Effector CD4-positive, alpha-beta T cell (primary cell): ENCODE measurements around the gene GOLGA7B.
A peak's percentile ranks its signal among the peaks of the same experiment; 100 is the strongest.

Source experiments
- DNase-seq: peaks from one replicate; pipeline ENCODE4 v3.0.0-alpha.2; 2020

GOLGA7B gene

DNA sequence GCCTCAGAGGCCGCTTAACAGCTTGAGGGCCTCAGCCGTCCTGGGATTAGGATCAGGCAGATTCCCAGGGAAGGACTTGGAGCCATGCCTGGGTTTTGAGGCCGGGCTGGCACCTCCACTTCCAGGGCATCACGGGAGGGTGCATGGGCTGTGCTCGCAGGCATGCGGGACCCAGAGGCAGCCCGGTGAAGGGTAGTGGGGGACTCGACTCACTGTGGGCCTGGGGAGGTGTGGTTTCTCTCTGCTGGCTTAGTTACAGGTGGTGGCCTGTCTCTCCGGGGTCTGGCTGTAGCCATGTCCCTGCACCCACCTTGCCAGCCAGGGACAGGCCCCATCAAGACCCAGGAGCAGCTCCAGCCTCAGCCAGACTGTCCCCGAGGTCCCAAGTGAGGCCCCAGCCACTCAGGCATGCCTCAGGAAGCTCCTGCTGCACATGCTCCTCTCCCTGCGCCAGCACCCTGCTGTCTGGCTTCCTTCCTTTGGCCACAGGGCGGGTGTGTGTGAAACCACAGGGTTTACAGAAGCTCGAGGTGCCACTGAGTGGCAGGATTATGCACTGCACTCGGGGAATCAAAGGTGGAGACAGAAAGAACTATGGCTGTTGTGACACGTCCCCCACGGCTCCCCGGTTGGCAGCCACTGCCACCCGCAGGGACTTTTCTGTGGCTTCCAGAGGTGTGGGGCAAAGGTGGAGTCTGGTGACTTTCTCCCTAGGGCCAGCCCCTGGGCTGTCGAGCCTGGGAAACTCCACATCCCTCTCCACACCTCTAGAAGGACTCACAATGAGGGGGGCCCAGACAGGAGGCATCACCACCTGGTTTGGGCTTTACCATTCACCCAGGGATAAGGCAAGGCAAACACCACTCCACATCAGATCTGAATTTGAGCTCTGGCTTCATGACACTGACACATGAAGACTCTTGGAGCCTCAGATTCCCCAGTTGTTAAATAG, 19.7 kb downstream of the GOLGA7B start:
- peak; percentile 71 for DNase-seq

DNA sequence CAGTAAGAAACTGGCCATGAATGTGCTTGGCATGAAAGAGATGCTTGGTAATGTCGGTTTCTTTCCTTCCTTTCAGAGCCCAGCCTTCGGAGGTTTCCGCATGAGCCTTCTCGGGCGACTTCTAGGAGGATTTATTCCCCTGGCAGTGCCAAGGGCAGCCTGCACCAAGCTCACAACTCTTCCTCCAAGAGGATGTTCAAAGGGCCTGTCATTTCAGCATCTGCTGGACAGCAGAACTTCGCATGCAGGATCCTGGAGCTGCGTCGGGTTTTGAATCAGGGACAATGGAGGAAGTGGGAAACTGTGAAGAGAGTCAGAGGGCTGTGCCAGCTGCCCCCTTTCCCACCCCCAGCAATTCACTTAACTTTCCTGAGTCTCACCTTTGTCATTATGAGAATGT, 21.3 kb downstream of the GOLGA7B start:
- no peak for DNase-seq

DNA sequence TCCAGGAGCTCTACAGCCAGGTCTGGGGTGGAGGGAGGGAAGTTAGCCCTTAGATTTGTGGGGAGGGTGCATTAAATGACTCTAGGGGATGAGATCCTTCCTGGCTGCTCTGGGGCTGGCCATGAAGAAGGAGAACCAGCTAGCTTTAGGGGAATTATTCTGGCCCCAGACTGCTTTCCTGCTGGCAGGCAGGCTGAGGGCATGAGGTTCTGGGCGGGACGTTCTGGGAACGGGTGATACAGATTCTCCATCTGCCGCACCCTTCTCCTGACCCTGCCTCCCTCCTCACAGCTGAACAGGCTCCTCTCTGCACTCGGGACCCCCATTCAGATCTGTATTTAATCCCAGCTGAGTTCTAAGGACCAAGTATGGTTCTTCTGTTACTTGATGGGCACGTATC, 23.9 kb downstream of the GOLGA7B start:
- DNase-seq: no peak

DNA sequence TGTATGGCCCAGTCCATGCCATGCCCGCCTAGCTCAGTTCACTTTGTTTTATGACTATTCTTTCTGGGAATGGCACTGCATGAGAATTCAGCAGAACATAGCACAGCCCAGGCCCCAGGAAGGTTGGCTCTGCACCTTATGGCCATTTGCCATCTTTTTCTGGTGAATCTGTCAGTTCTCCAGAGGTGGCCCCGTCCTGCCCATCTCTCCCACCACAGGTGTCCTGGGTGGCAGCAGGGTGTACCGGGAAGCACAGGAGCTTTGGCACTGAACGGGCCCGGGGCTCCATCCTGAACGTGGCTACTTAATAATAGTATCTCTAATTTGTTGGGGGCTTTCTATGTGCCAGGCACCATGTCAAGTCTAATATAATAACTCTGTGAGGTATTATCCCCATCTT, 24.7 kb downstream of the GOLGA7B start:
- DNase-seq: no peak

DNA sequence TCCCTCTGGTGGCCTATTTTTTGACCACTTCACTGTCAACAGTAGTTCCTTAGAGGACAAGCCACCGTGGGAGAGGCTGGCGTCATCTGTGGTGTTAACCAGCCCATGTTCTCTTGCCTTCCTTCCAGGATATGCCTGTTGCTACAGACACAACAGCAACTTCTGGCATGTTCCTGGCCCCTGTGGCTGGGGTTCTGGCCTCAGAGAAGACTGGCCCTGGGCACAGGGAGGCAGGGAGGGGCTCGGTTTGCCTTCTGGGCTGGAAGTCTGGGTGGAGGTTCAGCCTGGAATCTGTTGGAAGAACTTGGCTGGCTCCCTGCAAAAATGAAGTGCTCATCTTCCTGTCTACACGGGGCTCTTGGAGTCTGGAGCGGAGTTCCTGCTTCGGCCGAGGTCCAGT, 25.7 kb downstream of the GOLGA7B start:
- DNase-seq: no peak

DNA sequence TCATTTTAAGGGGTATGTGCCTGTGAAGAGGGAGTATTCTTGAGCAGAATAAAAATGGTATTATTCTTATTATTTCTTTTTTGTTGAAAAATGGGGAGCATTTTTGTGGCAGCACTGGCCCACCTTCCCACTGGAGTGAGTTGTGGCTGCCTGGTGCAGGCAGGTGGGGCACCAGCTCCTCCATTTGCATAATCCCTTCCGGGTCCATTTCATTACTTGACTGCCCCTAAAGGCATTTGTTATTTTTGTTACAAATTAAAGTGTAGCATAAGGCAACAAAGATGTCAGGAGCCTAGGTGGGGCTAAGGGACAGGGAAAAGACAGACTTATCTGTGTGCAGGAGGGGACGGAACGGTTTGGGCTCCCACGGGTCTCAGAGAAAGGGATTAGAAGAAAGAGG, 26.8 kb downstream of the GOLGA7B start:
- no peak for DNase-seq

DNA sequence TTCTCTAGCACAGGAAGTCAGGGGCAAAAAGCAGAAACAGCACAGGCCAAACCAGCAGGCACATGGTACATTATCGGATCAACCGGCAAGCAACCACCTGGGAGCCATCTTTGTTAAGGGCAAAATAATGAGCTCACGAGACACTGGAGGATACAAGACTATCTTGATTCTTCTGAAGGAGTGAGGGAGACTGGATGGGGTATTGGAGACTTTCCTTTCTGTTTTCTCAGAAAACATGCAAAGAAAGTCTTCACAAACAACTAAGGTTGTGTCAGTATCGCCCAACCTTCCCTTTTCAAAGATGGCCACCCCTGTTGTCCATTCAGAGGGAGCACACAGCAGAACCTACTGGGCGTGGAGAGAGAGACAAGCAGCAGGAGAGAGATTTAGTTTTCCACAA, 29.6 kb downstream of the GOLGA7B start:
- DNase-seq: no peak

DNA sequence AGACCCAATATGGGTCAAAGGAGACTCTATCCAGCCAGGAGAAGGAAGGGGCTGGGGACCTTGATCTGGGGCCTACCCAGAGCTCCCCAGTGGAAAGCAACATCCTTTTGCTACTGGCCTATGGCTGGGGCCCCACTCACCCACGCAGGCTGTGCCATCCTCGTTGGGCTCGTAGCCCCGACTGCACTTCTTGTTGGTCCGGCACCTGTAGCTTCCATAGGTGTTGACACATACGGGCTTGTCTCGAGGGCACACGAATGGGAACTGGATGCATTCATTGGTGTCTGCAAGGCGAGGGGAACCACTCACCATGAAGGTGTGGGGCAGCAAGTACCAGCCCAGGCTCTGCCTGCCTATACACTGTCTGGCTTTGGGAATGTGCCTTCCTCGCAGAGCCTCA, 30.5 kb downstream of the GOLGA7B start:
- DNase-seq: no peak

DNA sequence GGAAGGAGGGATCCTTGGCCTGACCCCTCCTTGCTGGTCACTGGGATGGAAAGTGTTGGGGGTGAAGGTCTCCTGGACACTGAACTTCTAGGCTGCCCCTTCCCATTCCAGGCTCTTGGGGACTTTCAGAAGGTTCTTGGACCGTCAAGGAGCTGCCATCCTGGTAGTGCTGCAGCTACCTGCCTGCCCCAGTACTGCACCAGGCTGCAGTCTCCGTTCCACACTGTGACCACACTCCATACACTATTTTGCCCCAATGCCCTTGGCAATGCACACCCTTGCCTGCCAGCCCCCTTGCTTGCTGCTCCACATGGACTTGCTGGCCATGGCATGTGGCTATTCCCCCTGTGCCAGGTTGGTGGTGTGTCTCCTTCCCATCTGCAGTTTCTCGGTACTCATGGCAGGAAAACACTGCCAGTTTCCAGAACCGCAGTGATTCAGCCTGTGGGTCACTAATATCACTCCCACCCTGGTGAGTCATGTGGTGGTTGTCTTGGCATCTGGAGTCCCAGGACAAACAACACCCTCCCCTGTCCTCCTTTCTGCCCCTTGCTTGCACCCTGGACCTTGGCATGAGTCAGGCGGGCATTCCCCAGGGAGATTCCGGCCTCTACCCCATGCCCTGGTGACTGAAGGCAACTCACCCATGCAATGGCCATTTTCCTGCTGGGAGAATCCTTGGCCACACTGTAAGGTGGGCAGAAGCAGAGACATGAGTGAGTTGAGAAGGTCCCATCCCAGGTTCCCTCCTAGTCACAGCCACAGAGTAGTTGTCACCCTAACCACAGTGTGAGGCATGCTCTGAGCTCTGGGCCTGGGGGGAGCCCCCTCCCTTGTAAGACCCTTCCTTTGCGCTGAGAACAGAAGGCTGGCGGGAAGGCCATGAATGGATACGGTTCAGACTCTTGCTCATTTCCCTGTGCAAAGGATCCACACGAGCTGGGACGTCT, 32.8 kb downstream of the GOLGA7B start:
- DNase-seq: no peak

DNA sequence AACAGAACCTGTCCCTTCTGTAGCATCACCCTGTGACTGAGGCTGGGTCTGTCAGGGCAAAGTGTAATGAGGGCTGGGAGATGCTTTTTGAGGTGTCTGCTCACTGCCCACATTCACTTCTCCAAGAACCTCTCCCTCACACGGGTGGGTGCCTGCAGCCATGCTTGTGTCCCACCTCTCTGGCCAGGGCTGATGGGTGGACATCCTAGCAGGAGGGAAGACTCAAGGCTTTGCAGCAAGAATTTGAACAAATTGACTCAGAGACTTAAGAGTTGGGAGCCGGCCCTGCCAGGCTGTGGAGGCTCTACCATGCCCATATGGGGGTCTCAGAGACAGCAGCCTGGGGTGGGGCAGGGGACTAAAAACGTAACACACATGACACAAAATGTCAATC, 33.4 kb downstream of the GOLGA7B start:
- DNase-seq: no peak

DNA sequence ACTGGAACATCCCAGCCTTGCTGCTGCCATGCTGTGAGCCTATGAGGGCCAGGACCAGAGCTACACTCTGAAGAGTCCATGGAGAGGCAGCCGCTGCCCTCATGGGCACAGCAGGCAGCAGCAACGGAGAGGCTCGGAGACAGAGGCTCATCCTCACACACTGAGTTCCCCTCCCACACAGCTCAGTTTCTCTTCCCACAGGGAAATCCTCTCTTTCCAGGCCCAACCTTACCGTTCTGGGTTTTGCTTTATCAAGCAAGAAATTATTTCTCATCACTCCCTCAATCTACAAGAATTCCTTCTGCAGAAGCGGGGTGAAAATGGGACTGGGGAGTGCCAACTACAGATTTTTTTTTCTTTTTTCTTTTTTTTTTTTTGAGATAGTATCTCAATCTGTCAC, 36.6 kb downstream of the GOLGA7B start:
- DNase-seq: no peak

DNA sequence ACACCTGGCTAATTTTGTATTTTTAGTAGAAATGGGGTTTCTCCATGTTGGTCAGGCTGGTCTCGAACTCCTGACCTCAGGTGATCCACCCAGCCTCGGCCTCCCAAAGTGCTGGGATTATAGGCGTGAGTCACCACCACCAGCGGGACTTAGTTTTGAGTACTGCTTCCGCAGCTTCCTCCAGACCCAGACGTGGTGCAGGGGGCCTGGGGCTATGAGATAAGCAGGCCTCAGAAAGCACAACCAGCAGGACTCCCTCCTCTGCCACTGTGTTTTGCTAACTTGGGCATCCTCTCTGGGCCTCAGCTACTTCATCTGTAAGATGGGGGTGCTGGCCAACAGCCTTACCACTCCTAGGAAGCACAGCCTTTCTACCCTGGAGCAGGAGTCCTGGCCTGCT, 37.8 kb downstream of the GOLGA7B start:
- DNase-seq: no peak

DNA sequence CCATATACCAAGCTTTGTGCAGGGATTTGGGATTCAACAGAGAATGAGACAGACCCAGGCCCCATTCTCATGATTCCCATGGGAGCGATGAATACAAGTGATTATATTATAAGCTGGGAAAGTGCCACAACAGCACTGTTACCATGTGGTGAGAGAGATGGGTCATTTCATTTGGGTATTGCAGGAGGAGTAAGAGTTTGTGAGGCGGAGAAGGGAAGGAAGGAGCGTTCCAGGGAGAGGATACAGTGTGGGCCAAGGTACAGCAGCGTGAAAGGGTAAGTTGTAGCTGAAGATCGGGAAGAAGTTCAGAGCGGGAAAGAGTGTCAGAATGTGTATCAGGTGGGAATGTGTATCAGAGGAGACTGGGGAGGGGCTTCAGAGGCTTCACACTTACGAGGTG, 38.5 kb downstream of the GOLGA7B start:
- DNase-seq: no peak

DNA sequence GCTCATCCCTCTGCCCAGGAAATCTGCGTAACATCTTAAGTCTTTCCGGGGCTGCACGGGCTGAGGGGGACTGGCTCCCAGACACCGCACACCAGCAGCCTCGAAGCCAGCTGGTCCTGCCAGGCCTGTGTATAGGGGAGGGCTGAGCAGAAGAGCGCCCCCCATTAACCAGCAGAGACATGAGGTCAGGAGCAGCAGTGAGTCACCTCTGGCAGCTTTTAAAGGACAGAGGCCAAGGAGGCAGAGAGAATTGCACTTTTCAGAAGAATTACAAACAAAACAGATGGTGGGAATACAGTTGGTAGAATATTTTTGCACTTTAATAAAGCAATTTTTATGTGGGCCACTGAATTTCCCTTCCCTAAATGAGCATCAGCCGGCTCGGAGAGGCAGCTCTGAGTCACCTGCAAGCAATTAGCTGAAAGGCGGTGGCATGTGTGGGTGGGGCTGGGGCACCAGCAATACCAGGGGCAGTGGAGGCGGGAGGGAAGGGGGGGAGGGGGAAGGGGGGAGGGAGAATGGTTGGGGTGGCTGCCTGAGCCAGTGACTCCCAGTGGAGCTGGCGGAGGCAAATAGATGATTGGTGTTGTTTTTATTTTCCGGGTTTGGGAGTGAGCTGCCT, 39.1 kb downstream of the GOLGA7B start:
- no peak for DNase-seq

DNA sequence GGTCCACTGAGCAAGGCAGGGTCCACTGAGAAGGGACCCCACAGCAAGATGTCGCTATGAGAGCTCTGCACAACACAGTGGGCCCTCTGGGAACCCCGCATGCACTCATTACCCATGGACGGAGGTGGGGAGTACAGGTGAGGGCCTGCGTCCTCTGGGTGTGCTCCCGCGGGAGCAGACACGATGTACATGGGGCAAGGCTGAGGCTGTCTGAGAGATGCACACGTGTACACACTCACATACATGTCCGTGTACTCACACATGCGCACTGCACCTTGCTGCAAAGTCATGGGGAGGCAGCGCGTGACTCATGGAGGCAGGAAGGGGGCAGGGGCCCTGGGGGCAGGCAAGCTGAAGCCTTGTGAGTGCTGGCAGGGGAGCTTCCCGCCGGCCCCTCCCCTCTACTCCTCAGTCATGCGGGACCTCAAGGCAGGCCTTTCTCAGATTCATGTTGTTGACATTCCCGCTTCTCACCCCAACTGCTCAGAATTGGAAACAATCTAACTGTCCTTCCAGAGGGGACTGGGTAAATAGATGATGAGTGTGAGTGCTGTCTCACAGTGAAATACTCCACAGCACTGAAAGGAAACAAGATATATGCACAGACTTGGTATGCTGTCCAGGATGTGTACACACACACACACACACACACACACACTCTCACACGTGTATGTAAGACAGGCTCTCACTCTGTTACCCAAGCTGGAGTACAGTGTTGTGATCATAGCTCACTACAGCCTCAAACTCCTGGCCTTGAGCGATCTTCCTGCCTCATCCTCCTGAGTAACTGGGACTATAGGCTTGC, 40.0 kb downstream of the GOLGA7B start:
- no peak for DNase-seq

DNA sequence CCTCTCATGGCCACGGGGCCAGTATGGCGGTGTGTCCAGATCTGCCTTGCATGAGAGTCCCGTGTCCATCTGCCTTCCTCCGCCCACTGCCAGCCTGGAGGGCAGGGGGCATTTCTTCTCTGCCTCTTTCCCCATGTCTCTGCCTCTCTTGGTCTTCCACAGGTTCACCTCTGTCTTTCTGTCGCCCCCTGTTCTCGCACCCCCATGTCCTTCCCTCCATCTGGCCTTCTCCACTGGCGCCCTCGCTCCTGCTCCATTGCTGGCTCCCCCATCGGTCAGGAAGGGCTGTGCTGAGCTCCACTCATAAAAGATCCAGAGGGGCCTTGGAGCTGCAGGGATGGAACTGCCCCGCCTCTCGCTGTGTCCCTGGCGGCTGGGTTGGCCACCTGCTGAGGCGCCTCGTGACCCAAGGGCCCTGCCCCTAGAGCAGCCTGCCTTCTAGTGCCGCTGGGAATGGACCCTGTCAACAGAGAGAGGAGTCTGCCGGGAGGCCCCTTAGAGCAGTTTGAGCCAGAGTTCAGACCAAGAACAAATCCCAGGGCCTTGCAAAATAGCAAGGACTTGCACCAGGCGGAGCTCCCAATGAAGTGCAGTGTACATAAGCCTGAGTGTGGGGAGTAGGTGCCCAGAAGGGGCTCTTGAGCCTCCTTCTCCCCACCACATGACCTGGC, 42.0 kb downstream of the GOLGA7B start:
- DNase-seq: no peak

DNA sequence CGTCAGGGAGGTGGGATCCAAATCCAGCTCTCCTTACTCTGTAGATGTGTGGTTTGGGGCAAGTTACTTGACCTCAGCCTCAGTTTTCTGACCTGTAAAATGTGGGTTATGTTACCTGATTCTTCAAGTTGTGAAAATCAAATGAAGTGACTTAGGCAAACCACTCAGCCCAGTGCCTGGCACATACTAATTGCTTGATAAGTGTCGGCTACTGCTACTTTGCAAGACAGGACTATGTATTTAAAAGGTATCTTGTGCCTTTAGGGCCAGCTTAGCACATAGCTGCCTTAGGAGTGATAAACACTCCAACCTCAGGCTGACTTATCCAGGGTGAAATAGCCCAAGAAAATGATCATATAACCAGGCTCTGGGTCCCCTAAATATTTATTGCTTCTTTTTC, 42.9 kb downstream of the GOLGA7B start:
- no peak for DNase-seq

DNA sequence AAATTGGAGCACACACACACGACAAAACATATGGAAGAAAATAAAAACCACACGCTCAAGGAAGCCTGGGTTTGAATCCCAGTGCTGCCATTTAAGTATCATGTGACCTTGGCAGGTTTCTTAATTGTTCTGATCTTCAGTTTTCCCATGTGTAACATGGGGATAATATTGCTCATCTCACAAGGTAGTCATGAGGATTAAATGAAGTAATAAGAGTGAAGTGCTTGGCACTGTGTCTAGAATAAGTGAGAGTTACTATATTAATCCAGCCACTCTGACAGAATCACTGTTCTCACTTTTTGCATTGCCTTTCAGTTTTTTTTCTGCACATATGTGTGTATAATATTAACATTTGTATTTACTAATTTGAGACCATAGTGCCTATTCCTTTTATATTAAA, 43.3 kb downstream of the GOLGA7B start:
- no peak for DNase-seq

DNA sequence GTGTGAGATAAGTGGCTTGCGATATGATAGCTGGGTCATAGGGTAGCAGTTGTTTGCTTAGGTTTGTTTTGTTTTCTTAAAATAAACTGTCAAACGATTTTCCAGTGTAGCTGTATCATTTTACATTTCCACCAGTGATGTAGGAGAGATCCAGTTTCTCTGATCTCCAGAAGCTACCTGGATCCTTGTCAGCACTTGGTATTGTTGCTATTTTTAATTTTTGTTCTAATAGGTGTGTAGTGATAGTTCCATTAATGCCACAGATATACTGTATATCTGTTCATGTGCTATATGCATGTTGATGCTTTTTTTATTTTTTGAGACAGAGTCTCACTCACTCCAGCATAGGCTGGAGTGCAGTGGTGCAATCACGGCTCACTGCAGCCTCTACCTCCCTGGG, 44.4 kb downstream of the GOLGA7B start:
- no peak for DNase-seq

DNA sequence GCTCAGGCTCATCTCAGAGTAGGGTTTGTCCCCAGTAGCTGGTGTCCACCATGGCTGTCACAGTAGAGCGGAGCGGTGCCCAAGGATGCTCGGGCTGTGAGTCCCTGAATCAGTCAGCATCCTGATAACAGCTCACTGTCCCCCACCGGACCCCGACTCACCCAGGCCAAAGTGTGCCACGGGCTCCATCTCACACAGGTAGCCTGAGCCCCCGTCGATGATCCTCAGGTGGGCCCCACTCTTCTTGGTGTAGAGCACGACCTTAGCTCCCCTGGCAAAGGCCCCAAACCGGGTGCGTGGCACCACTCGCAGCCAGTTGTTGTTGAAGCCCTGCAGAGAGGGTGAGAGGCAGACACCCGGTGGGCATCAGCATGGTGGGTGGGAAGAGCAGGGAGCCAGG, 45.4 kb downstream of the GOLGA7B start:
- DNase-seq: no peak

DNA sequence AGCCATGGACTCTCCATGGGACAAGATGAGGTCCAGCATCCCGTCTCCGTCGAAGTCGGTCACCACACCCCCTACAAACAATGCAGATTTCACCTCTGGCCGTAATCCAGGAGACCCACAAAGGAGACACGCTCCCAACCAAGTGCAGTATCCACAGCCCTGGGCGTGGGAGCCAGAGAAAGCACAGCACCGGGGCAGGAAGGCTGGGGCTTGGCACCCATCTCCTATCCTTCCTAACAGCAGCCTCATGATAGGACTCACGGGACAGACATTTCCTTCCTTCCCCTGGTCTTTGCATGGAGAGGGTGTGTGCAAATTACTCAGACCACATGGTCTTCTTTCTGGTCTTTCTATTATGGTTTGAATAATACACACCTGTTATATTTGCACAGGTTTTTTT, 46.3 kb downstream of the GOLGA7B start:
- DNase-seq: no peak
